GM21360 (cell line): ENCODE data around the gene RAMACL.

Experiments used
- ATAC-seq: cut with Tn5 transposase; IDR thresholded peaks from one replicate; pipeline ENCODE4 v1.9.1; 2021; ENCODE audit warnings: mild to moderate bottlenecking, moderate library complexity; ENCODE audit not compliant: unreplicated experiment

Gene RAMACL

GRCh38 chr6:166538297-166539010, 48.0 kb downstream of the RAMACL start:
- ATAC-seq = no peak

- no peak for ATAC-seq
These were observed 51.6 kb downstream of the RAMACL start for GRCh38 chr6:166534658-166535406.

- ATAC-seq = no peak
These were observed 53.2 kb downstream of the RAMACL start for GRCh38 chr6:166533205-166533824.
